ENCODE measurements around the gene SMAD2.

The SMAD2 gene

DNA sequence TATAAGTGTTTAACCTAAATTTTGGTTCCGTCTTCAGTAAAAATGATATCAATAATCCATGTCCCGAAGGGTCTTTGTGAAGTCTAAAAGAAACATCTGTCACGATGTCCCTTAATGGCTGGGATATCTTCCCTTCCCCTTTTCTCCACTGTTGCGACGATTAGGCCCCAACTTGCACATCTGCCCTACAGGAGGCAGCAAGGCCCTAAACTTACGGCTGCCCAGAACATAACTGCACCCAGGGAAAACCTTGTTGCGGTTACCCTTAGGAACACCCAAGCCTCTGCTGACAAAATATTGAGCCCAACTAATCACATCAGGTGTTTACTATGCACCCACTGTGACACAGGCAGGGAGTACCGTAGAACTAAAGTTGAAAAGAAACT lies 1.3 kb upstream of the SMAD2 start:
- no peak for DNase-seq

DNA sequence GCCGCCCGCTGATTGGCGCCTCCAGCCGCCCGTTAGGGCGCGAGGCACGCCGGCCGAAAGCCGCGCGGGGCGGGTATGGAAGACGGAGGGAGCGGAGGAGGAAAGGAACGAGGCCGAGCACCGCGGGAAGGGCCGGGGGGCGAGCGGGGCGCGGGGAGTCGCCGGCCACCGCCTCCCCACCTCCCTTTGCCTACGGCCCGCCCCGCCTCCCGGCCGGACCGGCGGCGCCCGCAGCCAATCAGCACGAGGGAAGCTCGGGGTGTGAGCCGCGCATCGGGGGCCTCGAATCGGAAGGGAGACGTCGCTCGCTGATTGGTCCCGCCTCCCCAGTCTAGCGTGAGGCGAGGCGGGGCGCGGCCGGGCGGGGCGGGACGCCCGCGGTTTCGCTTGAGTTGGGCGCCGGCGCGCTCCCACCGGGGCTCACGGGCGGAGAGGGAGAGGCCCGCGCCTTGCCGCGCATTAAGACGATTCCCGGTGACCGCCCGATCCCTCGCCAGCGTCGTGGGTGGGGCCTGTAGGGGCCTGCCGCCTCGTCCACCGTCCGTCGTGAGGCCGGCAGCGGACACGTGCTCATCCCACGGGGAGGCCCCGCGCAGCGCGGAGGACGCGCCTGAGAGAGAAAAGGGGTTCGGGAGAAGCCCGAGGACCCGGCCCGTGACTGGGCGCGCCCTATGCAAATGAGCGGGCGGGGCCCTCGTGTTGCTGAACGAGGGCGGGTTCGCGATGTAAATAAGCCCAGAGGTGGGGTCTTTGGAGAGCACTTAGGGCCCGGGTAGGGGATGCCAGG lies 665 bp upstream of the SMAD2 start:
- DNase-seq = peak; percentile 90

DNA sequence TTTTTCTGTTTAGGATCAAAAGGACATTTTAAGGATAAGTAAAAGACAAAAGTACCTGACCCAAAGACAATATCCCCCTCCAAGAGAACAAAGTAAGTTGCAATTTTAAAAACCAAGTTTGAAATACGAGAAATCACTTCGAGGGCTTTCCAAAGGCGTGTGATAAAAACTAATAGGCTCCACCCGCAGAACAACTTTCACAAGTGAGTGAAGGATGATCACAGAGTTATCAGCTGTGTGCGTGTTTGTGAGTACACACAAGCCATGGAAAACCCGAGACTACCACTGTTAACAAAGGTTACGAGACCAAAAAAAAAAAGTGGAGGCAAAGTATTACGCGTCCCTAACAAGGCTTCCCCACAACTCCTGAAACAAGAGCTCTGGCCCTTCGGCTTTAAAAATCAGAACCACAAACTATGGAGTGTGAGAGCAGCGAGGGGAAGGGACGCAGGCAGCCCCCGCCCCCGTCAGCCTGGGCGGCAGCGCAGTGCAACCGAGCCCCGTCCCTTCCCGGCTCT lies 719 bp downstream of the SMAD2 start:
- DNase-seq = no peak

DNA sequence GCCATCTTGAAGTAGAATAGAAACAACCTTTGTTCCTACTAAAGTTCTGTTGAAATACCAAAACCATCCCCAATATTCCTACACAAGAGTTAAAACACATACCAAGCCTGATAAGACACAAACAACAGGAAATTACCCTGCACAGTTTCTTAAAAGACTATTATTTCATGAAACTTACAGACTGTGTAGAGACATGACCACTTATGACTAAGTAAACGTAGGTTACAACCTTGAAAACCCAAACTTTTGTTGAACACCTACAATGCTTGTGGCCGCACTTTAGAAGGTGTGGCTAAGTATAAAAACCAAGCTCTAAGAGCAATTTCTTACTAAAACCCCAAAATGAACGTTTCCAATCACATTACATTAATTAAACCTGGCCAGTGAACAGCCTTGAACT lies 2.0 kb downstream of the SMAD2 start:
- DNase-seq = no peak

DNA sequence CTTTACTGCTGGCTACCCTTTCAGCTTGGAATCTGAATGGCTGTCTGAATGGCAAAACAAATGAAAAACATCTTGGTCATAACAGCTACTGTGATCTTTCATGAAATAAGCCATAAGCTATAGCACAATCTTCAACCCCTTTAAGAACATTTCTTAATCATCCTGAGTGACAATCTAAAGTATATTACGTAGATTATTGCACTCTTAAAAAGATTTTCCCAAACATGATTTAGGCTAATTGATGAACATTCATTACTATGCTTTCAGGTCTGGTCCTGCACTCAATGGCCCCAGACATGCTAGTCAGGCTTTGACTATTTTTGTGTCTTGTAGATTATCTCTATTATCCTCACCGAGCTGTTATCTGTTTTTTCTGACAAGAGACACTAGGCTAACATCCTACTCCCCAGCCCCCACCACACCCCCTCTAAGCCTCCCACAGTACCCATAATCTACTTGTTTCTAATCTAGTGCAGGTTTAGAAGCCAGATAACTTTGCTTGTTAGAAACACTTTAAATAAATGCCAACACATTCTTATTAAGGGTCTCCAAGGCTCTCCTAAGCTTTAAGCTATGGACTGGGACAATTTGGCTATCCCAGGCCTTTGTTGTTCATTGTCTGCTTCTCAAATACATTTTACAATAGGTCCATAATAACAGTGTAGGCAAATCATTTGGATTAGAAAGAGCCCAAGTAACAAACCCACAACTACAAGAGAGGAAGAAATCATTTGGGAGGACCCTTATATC lies 4.2 kb downstream of the SMAD2 start:
- DNase-seq = no peak

DNA sequence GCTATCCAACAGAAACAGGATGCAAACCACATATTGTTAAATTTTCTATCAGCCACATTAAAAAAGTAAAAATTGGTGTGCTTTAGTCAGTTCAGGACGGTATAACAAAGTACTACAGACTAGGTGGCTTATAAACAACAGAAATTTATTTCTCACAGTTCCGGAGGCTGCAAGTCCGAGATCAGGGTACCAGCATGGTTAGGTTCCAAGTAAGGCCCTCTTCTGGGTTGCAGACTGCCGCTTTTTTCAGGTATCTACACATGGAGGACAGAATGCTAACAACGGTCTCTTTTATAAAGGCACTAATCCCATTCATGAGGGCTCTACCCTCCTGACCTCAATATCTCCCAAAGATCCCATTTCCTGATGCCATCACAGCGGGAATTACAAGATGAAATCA lies 10.5 kb downstream of the SMAD2 start:
- no peak for DNase-seq

DNA sequence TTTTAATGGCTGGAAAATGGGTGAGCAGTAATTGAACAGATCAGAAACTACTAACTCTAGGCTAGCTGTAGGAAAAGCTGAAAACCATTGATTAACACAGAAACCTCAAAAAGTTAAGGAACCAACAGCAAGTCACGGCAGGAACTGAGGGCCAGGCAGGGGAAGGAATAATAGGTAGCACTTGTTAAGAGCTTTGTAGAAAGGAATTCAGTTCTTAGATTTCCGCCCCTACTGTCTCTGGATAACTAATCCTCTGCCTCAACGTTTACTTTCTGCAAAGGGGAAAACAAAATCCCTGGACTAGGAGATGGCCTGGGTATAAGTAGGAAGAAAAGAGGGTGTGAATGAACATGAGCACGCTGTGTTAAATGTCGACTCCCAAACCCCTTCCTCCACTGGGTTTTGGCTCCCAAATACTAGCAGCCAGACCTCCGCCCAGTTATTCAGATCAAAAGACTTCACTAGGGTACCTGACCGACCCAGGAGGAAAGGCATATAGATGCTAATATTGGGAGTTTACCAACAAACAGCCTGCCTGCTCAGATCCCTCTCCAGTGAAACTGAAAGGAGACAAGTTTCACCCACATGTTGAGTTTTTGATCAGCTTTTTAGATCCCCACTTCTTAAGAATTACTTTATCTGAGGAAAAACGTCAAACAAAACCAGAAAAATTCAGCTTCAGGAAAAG lies 12.4 kb downstream of the SMAD2 start:
- DNase-seq = no peak

DNA sequence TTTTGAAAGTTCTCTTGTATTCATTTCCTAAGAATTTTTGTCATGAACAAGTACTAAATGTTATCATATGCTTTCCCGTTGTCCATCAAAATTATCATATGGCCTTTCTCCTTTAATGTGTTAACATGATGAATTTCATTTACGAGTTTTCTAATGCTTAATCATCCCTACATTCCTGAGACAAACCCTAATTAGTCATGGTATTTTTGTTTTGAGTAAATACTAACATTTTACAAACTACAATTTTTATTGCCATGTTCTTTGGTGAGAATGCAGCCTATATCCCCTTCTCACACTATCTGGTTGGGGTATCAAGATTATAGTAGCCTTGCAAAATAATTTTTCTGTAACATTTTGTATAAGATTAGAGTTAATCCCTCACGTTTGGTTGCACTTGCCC lies 14.5 kb downstream of the SMAD2 start:
- no peak for DNase-seq

DNA sequence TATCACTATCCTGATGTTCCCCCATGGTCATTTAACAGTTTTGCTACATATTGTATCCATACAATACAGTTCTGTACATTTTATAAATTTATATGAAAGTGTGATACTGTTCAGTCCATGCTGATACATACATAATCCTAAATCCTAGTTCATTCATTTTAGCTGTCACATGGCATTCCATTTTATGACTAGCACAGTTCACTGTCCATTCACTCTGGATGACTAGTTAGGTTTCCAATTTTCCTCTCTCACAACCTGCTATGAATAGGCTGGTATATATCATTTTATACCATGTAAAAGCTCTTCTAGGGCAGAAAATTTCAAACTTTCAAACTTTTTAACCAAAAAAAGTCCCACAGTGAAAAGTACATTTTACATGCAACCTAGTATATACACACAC lies 15.2 kb downstream of the SMAD2 start:
- no peak for DNase-seq

DNA sequence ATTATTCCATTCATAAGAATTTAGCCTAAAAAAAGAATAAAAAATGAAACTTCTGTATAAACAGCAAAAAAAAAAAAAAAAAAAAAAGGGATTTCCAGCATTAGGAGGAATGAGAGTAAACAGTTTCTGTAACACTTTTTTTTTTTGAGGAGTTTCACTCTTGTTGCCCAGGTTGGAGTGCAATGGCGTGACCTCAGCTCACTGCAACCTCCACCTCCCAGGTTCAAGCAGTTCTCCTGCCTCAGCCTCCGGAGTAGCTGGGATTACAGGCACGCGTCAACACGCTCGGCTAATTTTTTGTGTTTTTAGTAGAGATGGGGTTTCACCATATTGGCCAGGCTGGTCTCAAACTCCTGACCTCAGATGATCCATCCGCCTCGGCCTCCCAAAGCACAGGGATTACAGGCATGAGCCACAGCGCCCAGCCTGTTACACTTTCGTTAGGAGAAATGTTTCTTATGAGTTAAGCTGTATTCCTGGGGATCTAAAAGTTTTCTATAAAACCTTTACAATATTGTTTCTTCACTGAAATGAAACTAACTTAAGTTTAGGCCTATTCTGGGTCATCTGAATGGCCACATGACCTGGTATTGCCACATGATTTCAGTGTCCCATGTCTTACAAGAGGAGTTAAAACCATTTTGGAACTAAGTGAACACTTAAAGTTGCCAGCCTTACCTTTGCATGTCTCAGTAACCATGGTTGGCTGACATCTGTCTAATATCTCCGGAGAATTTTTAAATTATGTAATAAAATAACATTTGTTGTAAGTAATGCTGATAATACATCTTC lies 17.5 kb downstream of the SMAD2 start:
- no peak for DNase-seq

DNA sequence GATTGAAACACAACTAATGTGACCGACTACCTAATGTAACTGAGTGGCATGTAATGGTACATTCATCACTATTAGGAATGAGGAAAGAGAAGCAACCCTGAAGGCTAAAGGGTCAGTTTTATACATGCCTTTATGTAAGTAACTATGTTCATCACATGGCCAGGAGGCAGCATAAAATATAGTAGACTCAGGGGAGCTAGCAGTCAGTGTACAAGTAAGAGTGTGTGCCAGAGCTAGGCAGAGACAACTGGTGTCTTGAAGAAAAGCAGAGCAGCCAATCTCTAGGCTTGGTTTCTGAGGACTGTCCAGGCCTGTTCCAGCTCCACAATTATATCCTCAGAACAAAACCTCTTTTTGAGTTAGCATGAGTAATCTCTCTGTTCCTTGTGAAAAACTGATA lies 18.1 kb downstream of the SMAD2 start:
- no peak for DNase-seq

DNA sequence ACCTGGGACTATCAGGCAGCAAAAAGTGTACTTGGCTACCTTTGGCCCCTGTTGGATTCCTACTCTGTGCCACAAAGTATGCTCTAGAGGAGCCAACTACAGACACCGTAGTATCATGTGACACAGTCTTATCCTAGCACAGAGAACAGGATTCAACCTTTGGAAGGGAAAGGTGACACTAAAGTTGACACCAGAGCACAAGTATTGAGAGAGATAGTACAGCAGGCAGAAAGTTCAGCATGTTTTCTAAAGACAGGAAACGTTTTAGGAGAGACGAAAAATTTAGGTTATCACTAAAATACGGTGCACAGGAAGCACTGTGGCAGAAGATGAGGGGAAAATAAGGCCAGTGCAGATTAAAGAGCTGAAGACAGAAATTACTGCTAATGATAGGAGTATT lies 18.6 kb downstream of the SMAD2 start:
- no peak for DNase-seq

DNA sequence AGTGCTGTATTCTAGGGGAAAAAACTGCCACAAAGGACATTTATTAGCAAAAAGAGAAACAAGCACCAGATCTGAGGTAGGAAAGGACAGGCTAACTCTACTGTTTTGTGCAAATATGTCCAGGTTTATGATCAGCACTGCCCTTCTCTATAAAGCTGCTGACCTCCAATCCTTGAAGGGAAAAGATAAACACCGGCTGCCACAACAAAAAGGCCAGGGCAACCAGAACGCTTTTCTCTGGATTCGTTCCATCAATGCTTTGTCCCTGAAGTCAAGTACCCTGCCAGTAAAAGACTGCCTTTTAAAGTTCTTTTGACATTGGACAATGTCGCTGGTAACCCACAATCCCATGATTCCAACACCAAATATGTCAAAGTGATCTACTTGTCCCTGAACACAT lies 21.0 kb downstream of the SMAD2 start:
- DNase-seq = no peak

DNA sequence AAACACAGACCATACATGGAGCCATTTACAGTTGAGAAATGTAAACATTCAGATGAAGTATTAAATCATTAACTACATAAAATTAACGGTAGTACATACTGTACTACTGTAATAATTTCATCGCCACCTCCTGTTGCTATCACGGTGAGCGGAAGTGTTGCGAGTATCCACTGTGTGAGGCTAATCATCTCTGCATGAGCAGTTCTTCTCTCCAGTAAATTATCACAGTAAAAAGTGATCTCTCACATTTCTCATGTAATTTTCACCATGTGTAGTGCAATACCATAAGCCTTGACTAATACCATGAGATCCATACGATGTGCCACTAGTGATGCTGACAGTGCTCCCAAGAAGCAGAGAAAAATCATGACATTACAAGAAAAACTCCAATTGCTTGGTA lies 21.9 kb downstream of the SMAD2 start:
- no peak for DNase-seq

DNA sequence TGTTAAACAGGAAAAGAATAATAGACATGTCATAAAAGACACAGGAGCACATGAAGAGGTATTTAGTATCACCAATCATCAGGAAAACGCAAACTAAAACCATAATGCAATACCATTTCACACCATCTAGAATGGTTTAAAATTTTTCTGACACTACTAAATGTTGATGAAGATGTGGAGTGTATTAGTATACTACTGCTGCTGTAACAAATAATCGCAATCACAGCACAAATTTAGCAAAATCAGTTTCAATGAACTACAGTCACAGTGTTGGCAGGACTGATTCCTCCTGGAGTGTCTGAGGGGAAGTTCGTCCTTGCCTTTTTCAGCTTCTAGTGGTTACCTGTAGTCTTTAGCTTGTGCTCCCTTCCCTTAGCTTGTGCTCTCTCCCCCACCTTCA lies 24.1 kb downstream of the SMAD2 start:
- DNase-seq = no peak

DNA sequence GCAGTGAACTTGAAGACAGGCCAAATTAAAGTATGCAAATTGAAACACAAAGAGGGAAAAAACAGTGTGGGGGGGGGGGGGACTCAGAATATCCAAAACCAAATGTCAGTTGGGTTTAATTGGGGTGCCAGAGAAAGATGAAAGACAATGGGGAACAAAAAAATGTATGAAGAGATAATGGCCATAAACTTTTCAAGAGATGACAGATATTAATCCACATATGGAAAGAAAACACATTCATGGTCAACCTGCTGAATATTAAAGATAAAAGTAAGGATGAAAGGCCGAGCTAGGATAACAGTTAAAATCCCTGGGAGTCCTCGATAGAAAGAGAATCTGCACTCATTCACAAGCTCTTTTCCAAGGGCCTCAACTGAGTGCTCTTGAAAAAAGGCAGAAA lies 26.6 kb downstream of the SMAD2 start:
- no peak for DNase-seq

DNA sequence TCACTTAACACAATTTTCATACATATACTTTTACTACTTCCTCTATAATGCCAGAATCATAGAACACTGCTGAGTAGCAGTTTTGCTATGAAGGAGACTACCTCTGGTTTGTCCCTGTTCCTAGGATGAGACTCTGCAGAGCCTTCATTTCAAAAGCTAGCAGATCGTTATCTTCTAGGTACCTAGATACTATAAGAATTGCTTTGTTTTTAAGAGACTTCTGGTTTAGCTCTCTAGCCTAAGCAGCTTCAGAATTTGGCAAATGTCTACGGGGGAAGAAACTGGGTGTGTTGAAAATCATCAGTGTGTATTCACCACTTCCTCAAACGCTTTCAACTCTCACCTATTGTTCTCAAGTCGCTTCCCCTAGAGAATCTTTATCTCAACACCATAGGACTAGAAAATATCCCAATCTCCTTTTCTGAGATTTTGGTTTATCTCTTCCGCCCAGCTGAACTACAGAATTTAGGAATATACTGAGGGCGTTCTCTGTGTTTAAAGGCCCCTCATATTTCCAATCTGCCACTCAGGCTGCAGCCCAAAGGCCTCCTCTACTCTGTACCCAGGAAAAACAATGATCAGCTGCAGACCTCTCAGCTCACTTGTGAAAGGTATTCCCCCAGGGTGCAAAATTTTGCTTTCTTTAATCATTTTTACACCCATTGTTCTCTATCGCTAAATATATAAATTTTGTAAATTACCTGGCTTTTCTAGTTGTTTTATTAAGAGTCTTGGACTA lies 28.7 kb downstream of the SMAD2 start:
- no peak for DNase-seq

DNA sequence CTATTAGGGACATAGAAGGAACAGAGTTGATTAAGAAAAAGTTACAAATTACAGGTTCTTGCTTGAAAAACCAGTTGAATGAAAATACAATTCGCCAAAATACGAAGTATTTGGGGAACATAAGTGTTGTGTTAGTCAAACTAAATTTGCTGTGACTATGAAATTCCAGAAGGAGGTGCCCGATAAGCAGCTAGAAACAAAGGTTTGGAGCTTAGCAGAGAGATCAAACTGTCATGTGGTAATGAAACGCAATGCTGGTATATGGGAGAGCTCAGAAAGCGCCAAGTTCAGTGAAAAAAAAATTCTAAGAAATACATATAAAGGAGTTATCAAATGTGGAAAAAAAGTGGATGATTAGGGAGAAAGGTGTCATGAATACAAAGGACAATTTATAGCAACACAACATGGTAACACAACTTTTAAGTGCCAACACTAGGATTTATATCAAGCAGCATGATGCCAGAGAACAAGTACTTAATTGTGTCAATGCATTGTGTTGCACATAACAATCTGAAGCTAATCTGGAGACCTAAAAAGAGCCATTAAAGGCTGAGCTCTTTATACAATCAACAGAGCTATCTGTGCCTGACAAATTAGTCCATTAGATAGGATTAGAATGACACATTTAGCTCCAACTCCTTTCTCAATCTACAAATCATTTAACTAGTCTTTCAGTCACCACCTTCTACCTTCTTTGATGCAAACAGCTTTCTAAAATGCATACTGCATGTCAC lies 31.2 kb downstream of the SMAD2 start:
- DNase-seq = no peak

DNA sequence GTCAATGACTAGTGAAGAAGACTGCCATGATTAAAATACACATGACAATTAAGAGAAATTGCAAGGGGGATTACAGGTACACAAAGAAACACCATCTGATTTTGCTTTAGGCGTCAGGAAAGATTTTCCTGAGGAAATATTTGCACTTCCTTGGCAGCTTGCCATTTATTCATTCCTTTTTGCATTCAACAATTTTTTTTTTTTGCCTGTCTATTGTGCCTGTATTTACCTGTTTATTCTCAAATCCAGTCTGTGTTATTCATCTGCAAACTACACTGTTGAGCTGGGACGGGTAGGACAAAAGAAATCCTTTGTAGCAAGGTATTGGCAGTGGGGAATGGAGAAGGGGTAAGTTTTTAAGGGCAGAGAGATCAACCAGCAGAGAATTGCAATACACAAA lies 31.8 kb downstream of the SMAD2 start:
- no peak for DNase-seq

DNA sequence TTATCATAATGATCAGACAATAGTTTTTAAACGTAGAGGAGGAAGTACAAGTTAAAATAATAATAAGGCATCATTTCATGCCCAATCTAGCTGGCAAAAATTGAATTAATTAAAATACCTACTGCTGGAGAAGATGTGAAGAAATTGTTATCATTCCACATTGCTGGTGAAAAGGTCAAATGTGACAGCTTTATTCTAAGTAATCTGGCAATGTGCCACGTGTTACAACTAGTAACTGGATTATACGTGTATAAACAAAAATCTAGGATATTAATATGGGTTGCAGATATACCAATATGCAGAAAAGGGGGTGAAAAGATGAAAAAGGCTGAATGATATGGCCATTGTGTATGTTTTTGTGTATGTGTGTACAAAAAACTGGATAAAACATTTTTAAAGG lies 32.4 kb downstream of the SMAD2 start:
- no peak for DNase-seq

DNA sequence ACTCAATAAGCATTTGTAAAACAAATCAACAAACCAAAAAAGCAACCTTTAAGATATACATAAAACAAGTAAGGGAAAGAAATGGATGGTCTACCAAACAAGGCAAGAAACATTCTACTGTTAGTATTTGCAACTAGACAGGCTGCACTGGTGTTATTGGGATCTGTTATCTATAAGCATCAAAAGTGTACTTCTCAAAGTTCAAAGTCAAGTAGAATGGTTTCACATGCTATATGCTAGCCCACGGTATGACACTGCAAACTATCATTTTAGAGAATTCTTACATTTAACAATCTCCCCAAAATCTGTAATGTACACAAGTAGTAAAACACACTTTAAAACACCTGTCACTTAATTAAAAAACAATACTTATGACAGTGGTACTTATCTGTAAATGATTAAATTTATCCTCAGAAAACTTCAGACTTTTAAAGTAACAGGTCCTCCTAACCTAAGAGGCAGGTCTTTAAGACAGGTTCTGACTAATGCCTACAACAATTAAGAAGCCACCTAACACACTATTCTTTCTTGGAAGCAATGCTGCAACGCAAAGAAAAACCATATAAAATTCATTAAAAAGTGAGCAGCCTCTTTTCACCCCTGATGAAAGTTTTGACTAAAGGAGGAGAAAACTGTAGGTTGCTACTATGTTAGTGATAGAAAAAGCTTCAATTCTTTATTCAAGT lies 34.8 kb downstream of the SMAD2 start:
- no peak for DNase-seq

Measured in GOT3 (cell line).